SU-DHL-6 (cell line): ENCODE measurements around the gene CHPF2.

Source experiments
- EZH2phosphoT487 ChIP-seq: fragments of 200-600 bp; sonication (generic), shearing (Covaris generic); conservative IDR thresholded peaks from 2 replicates; pipeline ENCODE4 v1.6.1; 2018; ENCODE audit warnings: mild to moderate bottlenecking, antibody characterized with exemption, low read length, moderate library complexity, mixed read lengths
- TF ChIP-seq, protein P1 (sequence below): fragments of 200-600 bp; sonication (generic); IDR thresholded peaks from one replicate; pipeline ENCODE4 v1.5.1; 2017; ENCODE audit warnings: antibody characterized with exemption, mild to moderate bottlenecking, low read length, moderate library complexity; ENCODE audit not compliant: insufficient read depth, poor library complexity, severe bottlenecking

DNA sequence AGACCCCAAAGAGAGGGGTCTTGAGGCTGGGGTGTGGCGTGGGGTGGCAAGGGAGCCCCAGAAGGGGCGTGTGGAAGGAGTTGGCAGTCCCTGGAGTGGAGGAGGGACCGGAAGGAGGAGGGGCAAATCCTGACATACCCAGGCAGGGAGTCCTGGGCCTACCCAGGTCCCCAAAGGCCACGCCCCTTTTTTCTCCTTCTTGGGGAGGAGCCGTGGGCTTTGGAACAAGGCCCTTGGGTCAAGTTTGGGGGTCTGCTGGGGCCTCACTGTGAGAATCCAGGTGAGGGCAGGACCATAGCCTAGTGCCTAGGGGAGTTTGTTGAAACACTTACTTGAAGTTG, 17.4 kb downstream of the CHPF2 start:
- TF ChIP-seq, protein P1, sequence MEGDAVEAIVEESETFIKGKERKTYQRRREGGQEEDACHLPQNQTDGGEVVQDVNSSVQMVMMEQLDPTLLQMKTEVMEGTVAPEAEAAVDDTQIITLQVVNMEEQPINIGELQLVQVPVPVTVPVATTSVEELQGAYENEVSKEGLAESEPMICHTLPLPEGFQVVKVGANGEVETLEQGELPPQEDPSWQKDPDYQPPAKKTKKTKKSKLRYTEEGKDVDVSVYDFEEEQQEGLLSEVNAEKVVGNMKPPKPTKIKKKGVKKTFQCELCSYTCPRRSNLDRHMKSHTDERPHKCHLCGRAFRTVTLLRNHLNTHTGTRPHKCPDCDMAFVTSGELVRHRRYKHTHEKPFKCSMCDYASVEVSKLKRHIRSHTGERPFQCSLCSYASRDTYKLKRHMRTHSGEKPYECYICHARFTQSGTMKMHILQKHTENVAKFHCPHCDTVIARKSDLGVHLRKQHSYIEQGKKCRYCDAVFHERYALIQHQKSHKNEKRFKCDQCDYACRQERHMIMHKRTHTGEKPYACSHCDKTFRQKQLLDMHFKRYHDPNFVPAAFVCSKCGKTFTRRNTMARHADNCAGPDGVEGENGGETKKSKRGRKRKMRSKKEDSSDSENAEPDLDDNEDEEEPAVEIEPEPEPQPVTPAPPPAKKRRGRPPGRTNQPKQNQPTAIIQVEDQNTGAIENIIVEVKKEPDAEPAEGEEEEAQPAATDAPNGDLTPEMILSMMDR = no peak
- no peak for TF ChIP-seq EZH2phosphoT487
